SU-DHL-6 (cell line): ENCODE results near the gene TRPM7.

Experiments used
- CTCF ChIP-seq: fragments of 200-600 bp; sonication (generic); IDR thresholded peaks from one replicate; pipeline ENCODE4 v1.5.1; 2017; ENCODE audit warnings: antibody characterized with exemption, mild to moderate bottlenecking, low read length, moderate library complexity; ENCODE audit not compliant: insufficient read depth, poor library complexity, severe bottlenecking
- EZH2phosphoT487 ChIP-seq: fragments of 200-600 bp; sonication (generic), shearing (Covaris generic); conservative IDR thresholded peaks from 2 replicates; pipeline ENCODE4 v1.6.1; 2018; ENCODE audit warnings: mild to moderate bottlenecking, antibody characterized with exemption, low read length, moderate library complexity, mixed read lengths

GRCh38 chr15:50686469-50687301 lies at the start of gene TRPM7:
- no peak for TF ChIP-seq CTCF
- TF ChIP-seq EZH2phosphoT487, result no peak
